Activated naive CD4-positive, alpha-beta T cell treated with anti-CD3 and anti-CD28 coated beads, Interleukin-2, amount 50 U/mL, for 24 hours (primary cell): ENCODE results near the gene FABP6.
A peak's percentile ranks its signal among the peaks of the same experiment; 100 is the strongest.

ENCODE experiments used
- H3K27ac Mint-ChIP-seq: one replicate; pipeline ENCODE4 v1.8.0; 2021; ENCODE audit warnings: mild to moderate bottlenecking, mixed read lengths
- H3K27me3 Mint-ChIP-seq: one replicate; pipeline ENCODE4 v1.8.0; 2021; ENCODE audit warnings: mixed read lengths
- H3K36me3 Mint-ChIP-seq: one replicate; pipeline ENCODE4 v1.8.0; 2021; ENCODE audit warnings: mixed read lengths
- H3K4me1 Mint-ChIP-seq: one replicate; pipeline ENCODE4 v1.8.0; 2021; ENCODE audit warnings: mixed read lengths
- H3K4me3 Mint-ChIP-seq: one replicate; pipeline ENCODE4 v1.8.0; 2021; ENCODE audit warnings: mild to moderate bottlenecking, mixed read lengths
- H3K9me3 Mint-ChIP-seq: one replicate; pipeline ENCODE4 v1.8.0; 2021; ENCODE audit warnings: mixed read lengths

Gene FABP6

DNA sequence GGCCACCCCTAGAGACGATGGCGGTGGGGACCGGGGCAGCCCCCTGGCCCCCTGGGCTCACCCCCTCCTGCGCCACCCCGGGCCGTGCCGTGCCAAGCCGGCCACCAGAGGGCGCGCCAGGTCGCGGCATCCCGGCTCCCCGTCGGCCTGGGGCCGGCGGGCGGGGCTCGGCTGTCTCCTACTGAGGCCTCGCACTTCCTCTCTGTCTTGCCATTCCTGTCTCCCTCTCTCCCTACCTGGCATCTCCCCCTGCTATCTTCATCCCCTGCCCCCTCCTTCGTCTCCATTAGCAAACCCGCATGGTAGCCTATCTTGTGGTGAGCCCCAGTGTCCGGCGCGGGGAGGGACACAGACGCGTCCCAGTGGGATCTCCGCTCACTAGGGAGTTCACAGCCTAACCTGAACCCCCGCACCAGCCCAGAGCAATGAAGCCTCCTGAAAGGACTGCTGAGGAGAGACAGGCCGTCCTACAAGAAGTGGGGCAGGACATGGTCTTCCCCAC lies 29.8 kb upstream of the FABP6 start:
- Mint-ChIP-seq H3K4me3 (peak overlapping the region; percentile 74), H3K27ac (no peak overlapping the region), H3K36me3 (no peaks in the 10 kb centered on the region), H3K9me3 (no peaks in the 10 kb centered on the region), H3K4me1 (peaks cover 9% of the 10 kb centered on the region), H3K27me3 (peaks cover 7% of the 10 kb centered on the region)

- no peaks in the 10 kb centered on the region for H3K36me3 Mint-ChIP-seq
- H3K27ac Mint-ChIP-seq: no peak overlapping the region
Measured at GRCh38 chr5:160207061-160207460, 22.2 kb upstream of the FABP6 start.

DNA sequence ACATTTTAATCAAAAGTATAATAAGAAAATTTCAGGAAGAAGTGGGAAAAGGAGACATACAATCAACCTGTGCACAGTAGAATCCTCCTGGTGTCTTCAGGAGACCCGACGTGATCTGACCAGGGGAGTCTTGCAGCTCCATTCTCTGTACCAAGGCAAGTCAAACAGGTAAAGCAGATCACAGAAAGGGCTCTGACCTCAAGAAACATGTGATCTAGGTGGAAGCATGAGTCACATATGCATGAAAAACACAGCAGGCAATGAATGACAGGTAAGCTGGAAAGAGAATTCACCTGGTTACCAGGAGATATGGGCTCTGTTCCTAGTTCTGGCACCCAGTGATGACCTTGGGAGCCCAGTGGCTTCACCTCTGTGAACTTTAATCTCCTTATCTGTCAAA lies 19.4 kb upstream of the FABP6 start:
- Mint-ChIP-seq H3K36me3 (no peaks in the 10 kb centered on the region), H3K27me3 (no peaks in the 10 kb centered on the region), H3K4me1 (no peaks in the 10 kb centered on the region), H3K4me3 (no peak overlapping the region), H3K27ac (no peak overlapping the region), H3K9me3 (no peaks in the 10 kb centered on the region)

More at GRCh38 chr5:160207061-160207460, 22.2 kb upstream of the FABP6 start:
- H3K4me3 Mint-ChIP-seq: no peak overlapping the region
- H3K4me1 Mint-ChIP-seq: no peaks in the 10 kb centered on the region
- no peaks in the 10 kb centered on the region for H3K27me3 Mint-ChIP-seq
- no peaks in the 10 kb centered on the region for H3K9me3 Mint-ChIP-seq

DNA sequence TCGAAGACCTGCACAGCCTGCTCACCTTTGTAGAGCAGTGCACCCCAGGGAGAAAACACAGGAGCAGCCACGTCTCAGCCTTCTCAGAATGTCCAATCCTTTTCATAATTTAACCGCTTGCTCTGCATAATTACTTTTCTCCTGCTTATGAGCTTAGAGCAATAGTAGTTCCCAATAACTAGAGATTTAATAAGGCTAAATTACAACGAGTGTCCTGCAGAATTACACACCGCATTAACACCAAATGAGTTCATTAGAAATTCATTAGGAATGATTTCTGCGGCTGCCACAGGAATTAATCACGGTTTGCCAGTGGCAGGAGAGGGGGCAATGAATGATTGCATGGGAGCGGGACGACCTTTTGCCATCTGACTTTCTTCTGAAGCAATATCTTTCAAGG lies 18.7 kb upstream of the FABP6 start:
- H3K27me3 Mint-ChIP-seq: no peaks in the 10 kb centered on the region
- H3K9me3 Mint-ChIP-seq: no peaks in the 10 kb centered on the region
- H3K27ac Mint-ChIP-seq: no peak overlapping the region
- H3K36me3 Mint-ChIP-seq: no peaks in the 10 kb centered on the region
- H3K4me1 Mint-ChIP-seq: no peaks in the 10 kb centered on the region
- no peak overlapping the region for H3K4me3 Mint-ChIP-seq

DNA sequence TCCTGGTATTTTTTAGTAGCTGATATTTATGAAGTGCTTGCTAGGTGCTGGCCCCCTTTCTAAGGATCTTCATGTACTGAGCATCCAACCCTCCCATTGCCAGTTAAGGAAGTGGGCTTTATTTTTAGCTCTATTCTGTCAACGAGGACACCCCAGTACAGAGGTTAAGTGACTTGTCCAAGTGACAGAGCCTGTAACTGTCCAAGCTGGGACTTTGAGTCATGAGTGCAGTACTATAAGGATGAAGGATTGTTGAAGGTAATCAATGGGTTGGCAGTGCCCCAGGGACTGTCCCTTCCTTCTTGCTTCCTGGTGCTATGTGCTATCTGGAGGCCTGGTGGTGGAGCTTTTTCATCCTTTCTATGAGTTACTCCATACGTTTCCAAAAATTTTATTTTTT lies 18.0 kb upstream of the FABP6 start:
- peaks cover 2% of the 10 kb centered on the region for H3K27me3 Mint-ChIP-seq
- H3K36me3 Mint-ChIP-seq: no peaks in the 10 kb centered on the region
- H3K9me3 Mint-ChIP-seq: no peaks in the 10 kb centered on the region
- H3K27ac Mint-ChIP-seq: no peak overlapping the region
- H3K4me1 Mint-ChIP-seq: no peaks in the 10 kb centered on the region
- no peak overlapping the region for H3K4me3 Mint-ChIP-seq

DNA sequence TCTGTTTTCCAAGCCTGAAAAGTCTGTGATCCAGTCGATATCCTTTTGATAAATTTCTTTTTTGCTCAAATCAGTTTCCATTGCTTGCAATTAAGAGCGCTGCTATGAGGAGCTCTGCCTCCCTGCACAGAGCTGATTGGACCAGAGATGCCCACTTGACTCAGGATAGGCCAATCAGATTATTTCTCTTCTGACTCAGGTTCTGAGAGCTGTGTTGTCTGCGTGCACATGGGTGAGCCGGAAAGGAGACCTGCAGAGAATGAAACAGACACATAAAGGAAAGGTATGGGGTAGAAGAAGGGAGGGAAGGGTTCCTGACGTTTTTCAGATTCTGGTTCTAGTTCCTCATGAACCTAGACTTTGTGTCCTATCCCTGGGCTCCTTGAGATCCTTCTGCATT lies 15.8 kb upstream of the FABP6 start:
- H3K4me1 Mint-ChIP-seq: no peaks in the 10 kb centered on the region
- H3K27ac Mint-ChIP-seq: no peak overlapping the region
- no peak overlapping the region for H3K4me3 Mint-ChIP-seq
- H3K36me3 Mint-ChIP-seq: no peaks in the 10 kb centered on the region
- H3K27me3 Mint-ChIP-seq: peaks cover 2% of the 10 kb centered on the region
- no peaks in the 10 kb centered on the region for H3K9me3 Mint-ChIP-seq

- Mint-ChIP-seq H3K4me1 (no peaks in the 10 kb centered on the region), H3K36me3 (no peaks in the 10 kb centered on the region), H3K9me3 (no peaks in the 10 kb centered on the region), H3K4me3 (no peak overlapping the region), H3K27ac (no peak overlapping the region), H3K27me3 (peaks cover 5% of the 10 kb centered on the region)
Measured at GRCh38 chr5:160219356-160219755, 9.9 kb upstream of the FABP6 start.

DNA sequence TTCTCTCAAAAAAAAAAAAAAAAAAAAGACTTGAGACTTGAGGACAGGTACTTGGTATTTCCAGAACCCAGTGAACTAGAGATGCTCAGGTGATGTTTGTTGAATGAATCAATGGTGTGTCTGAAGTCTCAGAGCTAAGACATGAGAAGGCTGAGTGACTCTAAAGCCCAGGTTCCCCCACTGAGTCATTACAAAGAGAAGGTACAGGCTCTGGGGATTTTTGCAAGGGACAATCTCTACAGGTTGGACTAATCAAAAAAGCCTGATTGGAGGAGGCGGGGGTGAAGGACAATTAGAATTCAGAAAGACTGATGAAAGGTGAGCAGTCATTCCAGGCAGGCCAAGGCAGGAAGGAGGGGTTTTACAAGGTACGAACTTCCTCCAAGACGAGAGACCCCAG lies 8.2 kb upstream of the FABP6 start:
- Mint-ChIP-seq H3K4me3 (no peak overlapping the region), H3K27me3 (peaks cover 3% of the 10 kb centered on the region), H3K36me3 (no peaks in the 10 kb centered on the region), H3K4me1 (no peaks in the 10 kb centered on the region), H3K27ac (no peak overlapping the region), H3K9me3 (no peaks in the 10 kb centered on the region)

DNA sequence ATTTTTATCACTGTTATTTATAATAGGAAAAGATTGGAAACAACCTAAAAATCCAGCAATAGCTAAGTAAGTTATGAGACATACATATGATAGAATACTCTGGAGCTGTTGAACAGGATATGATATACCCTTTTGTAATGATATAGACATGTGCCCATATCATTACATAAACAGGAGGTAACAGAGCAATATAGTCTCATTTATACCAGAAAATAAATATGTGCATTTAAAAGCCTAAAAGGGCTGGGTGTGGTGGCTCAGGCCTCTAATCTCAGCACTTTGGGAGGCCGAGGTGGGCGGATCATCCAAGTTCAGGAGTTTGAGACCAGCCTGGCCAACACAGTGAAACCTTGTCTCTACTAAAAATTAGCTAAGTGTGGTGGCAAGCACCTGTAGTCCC lies 2.3 kb upstream of the FABP6 start:
- no peak overlapping the region for H3K27ac Mint-ChIP-seq
- H3K4me3 Mint-ChIP-seq: no peak overlapping the region
- no peaks in the 10 kb centered on the region for H3K36me3 Mint-ChIP-seq
- no peaks in the 10 kb centered on the region for H3K9me3 Mint-ChIP-seq
- H3K27me3 Mint-ChIP-seq: no peaks in the 10 kb centered on the region
- H3K4me1 Mint-ChIP-seq: no peaks in the 10 kb centered on the region

DNA sequence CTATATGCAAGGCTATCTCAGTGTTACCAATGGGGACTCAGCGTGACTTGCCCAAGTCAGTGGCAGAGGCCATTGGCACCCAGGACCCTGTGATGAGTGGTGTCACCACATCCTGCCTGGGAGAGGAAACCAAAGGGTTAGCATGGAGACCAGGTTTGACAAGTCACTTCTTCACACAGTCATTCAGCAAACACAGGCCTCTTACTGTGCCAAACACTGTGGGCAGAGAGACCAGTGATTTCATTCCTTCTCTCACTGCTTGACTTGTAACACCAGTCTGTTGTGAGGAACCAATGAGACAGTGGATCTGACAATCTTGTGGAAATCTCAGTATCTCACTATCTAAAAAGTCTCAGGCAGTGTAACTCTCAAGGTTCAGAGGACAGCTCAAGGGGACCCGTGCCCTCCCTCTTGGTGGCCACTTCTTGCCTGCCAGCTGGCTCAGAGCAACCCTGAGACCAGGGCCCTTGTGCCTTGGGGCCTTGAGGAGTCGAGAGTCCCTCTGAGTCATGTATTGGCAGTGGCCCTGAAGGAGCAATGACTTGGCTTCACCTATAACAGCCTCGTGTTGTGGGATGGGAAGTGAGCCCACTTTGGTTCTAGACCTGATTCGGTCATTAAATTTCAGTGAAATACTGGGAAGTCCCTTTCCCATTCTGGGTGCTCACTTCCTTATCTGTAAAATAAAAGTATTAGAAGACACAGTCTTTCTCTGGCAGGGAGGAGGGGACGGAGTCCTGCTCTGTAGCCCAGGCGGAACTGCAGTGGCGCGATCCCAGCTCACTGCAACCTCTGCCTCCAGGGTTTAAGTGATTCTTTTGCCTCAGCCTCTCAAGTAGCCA lies 1.6 kb downstream of the FABP6 start:
- Mint-ChIP-seq H3K27ac (no peak overlapping the region), H3K4me3 (no peak overlapping the region), H3K36me3 (no peaks in the 10 kb centered on the region), H3K9me3 (no peaks in the 10 kb centered on the region), H3K27me3 (no peaks in the 10 kb centered on the region), H3K4me1 (no peaks in the 10 kb centered on the region)

GRCh38 chr5:160231783-160232342 lies 2.6 kb downstream of the FABP6 start:
- no peaks in the 10 kb centered on the region for H3K27me3 Mint-ChIP-seq
- no peak overlapping the region for H3K27ac Mint-ChIP-seq
- H3K4me3 Mint-ChIP-seq: no peak overlapping the region
- no peaks in the 10 kb centered on the region for H3K4me1 Mint-ChIP-seq
- H3K9me3 Mint-ChIP-seq: no peaks in the 10 kb centered on the region
- no peaks in the 10 kb centered on the region for H3K36me3 Mint-ChIP-seq

- H3K4me3 Mint-ChIP-seq: no peak overlapping the region
- no peak overlapping the region for H3K27ac Mint-ChIP-seq
- no peaks in the 10 kb centered on the region for H3K4me1 Mint-ChIP-seq
Measured at GRCh38 chr5:160233215-160233614, 3.9 kb downstream of the FABP6 start.

DNA sequence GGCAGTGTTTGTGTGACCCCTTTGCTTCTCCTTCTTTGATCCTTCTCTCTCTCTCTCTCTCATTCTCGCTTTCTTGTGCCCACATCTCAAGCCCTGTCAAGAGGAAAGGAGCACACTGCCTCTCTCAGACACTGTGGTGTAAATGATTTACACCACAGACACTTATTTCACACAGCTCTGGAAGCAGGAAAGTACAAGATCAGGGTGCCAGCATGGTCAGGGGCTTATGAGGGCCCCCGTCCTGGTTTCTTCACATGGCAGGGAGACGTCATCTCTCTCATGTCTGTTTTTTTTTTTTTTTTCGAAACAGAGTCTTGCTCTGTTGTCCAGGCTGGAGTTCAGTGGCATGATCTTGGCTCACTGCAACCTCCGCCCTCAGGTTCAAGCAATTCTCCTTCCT lies 6.4 kb downstream of the FABP6 start:
- no peak overlapping the region for H3K4me3 Mint-ChIP-seq
- H3K27ac Mint-ChIP-seq: no peak overlapping the region

More at GRCh38 chr5:160233215-160233614, 3.9 kb downstream of the FABP6 start:
- Mint-ChIP-seq H3K9me3 (no peaks in the 10 kb centered on the region), H3K27me3 (no peaks in the 10 kb centered on the region), H3K36me3 (no peaks in the 10 kb centered on the region)

GRCh38 chr5:160237571-160238093 lies 8.3 kb downstream of the FABP6 start:
- Mint-ChIP-seq H3K4me3 (no peak overlapping the region), H3K4me1 (no peaks in the 10 kb centered on the region), H3K36me3 (no peaks in the 10 kb centered on the region), H3K27ac (no peak overlapping the region), H3K9me3 (no peaks in the 10 kb centered on the region), H3K27me3 (no peaks in the 10 kb centered on the region)

More for the DNA sequence above, 6.4 kb downstream of the FABP6 start:
- Mint-ChIP-seq H3K27me3 (no peaks in the 10 kb centered on the region), H3K4me1 (no peaks in the 10 kb centered on the region), H3K36me3 (no peaks in the 10 kb centered on the region), H3K9me3 (no peaks in the 10 kb centered on the region)

DNA sequence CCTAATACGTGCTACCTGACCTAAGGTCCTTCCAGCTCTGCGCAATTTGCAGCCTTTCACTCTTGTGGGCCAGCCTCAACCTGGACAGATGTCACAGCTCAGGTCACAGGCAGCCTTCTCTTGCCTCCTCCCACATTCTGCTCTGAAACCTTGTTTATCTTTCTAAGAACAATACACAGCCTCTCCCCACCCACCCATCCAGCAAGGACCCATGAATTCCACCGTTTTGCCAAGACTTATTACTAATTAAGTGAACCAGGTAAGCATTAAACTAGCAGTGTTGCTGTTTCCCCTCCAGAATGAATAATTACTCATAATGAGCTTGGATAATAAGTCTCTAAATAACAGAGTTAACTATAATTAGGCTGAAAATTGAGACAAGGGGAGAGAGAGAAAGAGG lies 11.0 kb downstream of the FABP6 start:
- Mint-ChIP-seq H3K36me3 (no peaks in the 10 kb centered on the region), H3K4me3 (no peak overlapping the region), H3K9me3 (no peaks in the 10 kb centered on the region), H3K27me3 (no peaks in the 10 kb centered on the region), H3K27ac (no peak overlapping the region), H3K4me1 (no peaks in the 10 kb centered on the region)

DNA sequence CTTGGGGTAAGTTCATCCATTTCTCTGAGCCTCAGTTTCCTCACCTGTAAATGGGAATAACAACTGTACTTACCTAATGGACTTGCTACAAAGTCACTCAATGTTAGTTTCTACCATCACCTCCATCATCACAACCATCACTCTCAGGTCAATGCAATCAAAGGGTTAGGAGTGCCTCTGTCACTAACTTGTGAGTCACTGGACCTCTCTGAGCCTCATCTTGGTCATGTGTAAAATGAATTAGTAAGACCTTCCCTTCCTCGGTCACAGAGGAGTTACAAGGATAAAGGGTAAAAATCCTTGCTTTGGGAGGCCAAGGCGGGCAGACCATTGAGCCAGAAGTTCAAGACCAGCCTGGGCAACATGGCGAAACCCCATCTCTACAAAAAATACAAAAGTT lies 12.8 kb downstream of the FABP6 start:
- Mint-ChIP-seq H3K4me1 (no peaks in the 10 kb centered on the region), H3K4me3 (no peak overlapping the region), H3K9me3 (no peaks in the 10 kb centered on the region), H3K27ac (no peak overlapping the region), H3K36me3 (no peaks in the 10 kb centered on the region), H3K27me3 (no peaks in the 10 kb centered on the region)
